GM18511 (cell line): ENCODE measurements around the gene NR2C2AP.

ENCODE experiments used
- ATAC-seq: cut with Tn5 transposase; IDR thresholded peaks from one replicate; pipeline ENCODE4 v1.9.1; 2021; ENCODE audit warnings: mild to moderate bottlenecking, moderate library complexity; ENCODE audit not compliant: unreplicated experiment

Gene NR2C2AP

DNA sequence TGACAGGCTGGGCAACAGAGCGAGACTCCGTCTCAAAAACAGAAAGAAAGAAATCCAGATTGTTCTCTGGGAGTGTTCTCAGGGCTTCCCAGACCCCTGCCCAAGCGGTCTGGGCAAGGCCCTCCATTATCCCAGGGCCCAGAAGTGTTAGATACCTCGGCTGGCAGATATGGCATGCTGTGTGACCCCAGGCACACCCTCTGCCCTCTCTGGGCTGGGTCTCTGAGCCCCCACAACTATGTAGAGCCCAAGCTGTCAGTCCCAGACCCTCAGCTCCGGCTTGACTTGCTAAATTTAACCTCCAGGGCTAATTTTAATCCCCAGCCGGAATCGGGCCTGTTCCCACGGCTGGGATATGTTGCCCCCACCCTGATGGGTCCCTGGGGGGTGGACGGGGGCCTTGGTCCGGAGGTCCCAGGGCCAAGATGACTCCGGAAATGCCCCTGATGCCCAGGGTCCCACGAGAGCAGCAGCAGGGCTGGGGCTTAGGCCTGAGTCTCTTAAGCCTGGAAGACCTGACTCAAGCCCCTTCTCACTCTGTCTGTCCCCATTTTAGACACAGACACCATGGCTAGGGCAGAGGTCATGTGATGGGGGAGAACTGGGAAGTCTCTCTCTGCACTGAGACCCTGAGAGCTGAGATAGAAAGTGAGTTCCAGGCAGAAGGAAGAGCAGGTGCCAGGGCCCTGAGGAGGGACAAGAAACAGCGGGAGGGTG is 50.4 kb downstream of the NR2C2AP start:
- ATAC-seq = no peak

DNA sequence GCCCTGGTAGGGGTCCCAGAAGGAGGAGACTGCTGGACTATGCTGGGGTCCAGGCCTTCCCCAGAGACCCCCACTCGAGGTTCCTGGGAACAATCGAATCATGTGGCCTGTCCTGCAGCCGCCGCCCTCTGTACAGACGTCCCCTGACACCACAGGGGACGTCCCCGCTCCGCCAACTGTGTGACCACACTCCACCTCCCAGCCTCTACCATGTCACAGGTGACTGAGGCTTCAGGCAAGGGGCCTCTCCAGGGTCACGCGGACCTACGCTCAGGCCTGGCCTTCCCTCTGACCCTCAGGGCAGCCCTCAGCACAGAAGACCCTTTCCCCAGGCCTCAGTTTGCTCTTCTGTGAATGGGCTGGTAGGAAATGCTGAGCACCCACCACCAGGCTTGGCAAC is 51.8 kb downstream of the NR2C2AP start:
- peak; percentile 65 for ATAC-seq
